ENCODE measurements around the gene SNCAIP. TPM values are rescaled to one million over a fixed set of nuclear protein-coding genes. Genes with fewer than 3 reads are reported as not detected.

SNCAIP gene
- total and polyA plus RNA-seq, 9 of the 15 experiments (the other 6 are each of a cell fraction or from before 2014, with no cell fraction given) = 0.04 TPM; not detected in 8

GRCh38 chr5:122421374-122422079 lies 109.5 kb downstream of the SNCAIP start (continued):
- TF ChIP-seq HOMEZ (CRISPR knock-in tag; IDR thresholded peaks at IDR 0.05) (no peak), STAG1 (CRISPR knock-in tag; IDR thresholded peaks at IDR 0.05; ENCODE audit: borderline replicate concordance) (no peak), ZBTB11 (CRISPR knock-in tag; IDR thresholded peaks at IDR 0.05) (no peak), E2F1 (CRISPR knock-in tag; IDR thresholded peaks at IDR 0.05) (no peak), E2F4 (CRISPR knock-in tag; IDR thresholded peaks at IDR 0.05; ENCODE audit: low read depth) (no peak), NFIC (IDR thresholded peaks at IDR 0.05) (peak; percentile 40; the same call in 1 of the 2 replicates), E2F8 (IDR thresholded peaks at IDR 0.05; ENCODE audit: low read depth, partially characterized antibody) (no peak), GTF2E2 (tag; IDR thresholded peaks at IDR 0.05) (no peak), TARDBP (IDR thresholded peaks at IDR 0.05) (no peak), SAFB (IDR thresholded peaks at IDR 0.05; ENCODE audit: borderline replicate concordance, low read depth, low read length) (no peak), SMARCB1 (IDR thresholded peaks at IDR 0.05; ENCODE audit: insufficient read length, low read depth) (no peak), ZNF3 (CRISPR knock-in tag; IDR thresholded peaks at IDR 0.05) (no peak)
